GM21528 (cell line): ENCODE measurements around the gene LHFPL3.
"Not testable (repeated sequence)": the region's sequence is repeated elsewhere in the genome, so short reads cannot be mapped to it uniquely, and the experiment has no call there.

Experiments used
- ATAC-seq: cut with Tn5 transposase; IDR thresholded peaks from one replicate; pipeline ENCODE4 v1.9.1; 2021; ENCODE audit warnings: mild to moderate bottlenecking, moderate library complexity; ENCODE audit not compliant: unreplicated experiment, low FRiP score

The LHFPL3 gene

DNA sequence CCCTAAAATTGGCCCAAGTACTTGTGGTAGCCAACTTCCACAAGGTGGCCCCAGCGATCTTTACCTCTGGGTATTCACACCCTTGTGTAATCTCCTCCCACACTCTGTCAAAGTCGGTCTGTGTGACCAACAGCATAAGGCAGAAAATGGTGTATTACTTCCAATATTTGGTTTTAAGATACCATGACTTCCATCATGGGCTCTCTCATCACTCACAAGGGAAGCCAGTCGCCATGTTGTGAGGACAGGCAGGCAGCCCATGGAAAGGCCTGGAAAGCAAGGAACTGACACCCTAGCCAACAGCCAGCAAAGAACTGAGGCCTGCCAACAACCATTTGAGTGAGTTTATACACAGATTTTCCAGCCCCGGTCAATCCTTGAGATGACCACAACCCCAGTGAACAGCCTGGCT, 594.6 kb downstream of the LHFPL3 start:
- ATAC-seq, result peak; percentile 86

DNA sequence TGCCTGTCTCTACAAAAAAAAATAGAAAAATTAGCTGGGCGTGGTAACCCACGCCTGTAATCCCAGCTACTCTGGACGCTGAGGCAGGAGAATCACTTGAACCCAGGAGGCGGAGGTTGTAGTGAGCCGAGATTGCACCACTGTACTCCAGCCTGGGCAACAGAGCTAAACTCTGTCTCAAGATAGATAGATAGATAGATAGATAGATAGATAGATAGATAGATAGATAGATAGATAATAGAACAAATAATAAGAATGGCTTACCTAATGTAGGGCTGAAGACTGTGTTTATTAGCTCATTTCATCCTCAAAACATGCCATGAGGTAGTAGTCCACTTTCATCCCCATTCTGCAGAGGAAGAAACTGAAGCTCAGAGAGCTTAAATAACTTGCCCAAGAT, 597.8 kb downstream of the LHFPL3 start:
- not testable (repeated sequence) for ATAC-seq

DNA sequence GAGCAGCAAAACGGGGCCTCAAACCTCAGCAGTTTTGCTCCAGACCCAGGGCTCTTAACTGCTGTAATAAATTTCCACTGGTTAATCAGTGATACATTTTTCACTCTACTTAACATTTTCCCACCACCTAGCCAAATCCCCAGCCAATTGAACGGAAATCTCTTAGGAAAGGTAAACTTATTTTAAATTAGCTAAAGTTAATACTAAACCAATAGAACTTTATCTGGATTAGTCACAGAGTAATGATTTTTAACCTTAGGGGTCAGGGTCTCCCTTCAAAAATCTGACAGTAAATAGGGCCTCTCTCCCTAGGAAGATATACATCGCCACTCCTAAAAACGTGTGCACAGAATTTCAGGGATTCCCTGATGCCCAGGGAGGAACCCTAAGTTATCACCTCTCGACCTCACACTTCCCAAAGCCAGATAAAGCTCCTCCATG, 598.2 kb downstream of the LHFPL3 start:
- no peak for ATAC-seq

DNA sequence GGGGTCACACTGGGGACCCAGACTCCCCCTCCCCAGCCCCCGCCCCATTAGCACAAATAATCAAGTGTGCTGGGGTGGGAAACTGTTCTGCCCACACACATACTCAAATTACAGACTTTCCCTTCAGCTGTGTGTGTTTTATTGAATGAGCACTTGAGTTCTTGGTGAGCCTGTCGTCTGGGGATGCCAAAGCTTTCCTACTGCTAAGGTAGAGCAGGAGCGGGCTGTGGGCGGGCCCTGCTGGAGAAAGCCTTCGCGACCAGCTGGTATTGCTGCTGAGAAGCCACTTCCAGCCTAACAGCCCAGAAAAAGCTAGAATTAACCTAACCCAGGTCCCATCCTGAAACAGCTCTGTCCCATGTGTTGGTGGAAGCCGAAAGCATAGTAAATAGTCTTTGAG, 598.7 kb downstream of the LHFPL3 start:
- ATAC-seq, result no peak

DNA sequence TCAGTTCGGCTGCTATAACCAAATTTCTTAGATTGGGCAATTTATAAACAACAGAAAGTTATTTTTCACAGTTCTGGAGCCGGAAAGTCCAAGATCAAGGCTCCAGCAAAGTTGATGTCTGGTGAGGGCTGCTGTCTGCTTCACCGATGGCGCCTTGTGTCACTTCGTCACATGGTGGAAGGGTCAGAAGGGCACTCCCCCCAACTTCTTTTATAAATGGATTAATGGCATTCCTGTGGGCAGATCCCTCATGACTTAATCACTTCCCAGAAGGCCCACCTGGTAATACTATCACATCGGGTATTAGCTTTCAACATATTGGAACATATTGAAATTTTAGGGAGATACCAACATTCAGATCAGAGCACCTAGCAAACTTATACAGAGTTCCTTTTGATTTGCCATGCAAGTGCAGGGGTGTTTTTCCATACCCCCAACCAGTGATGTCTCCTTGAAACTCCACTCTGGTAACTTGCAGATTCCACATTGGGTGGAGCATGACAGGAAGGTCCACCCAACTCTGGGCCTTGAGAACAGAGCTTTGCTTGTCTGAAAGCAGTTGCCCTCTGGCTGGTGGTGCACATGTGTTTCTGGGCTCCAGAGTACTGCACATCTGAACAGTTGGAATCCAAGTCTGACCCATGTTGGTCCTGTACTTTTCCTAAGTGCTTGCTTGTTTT, 600.5 kb downstream of the LHFPL3 start:
- no peak for ATAC-seq

DNA sequence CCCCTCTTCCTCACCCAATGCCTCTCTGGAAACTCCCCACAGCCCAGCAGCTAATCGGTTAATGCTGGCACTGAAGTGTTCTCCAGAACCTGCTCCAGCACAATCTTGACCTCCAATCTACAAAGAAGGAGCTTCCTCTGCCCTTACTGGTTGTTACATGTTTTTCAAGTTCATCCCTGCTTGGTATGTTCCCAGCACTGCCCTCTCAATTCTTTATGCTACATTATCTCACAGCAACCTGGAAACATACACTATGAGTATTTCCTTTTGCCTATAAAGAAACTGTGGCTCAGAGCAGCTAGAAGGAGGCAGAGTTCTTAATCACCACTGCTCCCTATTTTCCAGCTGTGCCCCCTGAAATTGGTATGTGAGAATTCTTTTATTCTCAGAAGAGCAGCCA, 601.5 kb downstream of the LHFPL3 start:
- no peak for ATAC-seq

DNA sequence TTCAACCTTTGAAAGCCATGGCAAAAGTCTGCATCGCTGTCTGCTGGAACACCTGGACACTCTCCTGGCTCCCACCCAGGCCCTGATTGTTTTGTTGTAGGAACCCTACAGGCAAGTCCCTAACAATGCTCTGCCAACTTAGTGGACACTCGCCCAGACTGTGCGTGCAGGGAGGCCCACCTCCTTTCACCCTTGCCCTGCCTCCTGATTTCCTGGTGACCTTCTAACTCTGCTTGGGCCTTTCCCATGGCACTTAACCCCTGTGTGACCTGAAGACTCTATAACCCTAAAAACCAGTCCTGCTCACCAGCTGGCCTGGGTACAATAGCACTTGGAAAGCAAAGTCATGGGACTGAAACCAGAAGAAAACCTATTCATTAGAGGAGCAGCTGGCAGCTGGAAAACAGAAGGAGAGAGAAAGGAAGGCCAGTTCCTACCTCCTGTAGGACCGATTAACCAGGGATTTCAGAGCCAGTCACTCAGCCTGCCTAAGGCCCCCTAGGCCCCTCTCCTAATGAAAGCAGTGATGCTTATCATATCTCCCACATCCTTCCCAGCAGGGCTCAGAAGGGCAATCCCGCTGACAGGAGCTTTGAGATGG, 602.9 kb downstream of the LHFPL3 start:
- ATAC-seq, result no peak

DNA sequence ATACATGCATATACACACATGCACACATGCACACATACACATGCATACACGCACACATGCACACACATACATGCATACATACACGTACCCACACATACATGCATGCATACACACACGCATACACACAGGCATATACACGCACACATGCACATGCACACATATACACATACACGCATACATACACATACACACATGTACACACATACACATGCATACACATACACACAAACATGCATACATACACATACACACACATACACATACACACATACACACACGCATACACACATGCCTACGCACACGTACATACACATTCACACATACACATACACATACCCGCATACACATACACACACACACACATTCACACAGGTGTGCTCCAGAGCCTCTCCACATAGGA, 604.6 kb downstream of the LHFPL3 start:
- no peak for ATAC-seq

DNA sequence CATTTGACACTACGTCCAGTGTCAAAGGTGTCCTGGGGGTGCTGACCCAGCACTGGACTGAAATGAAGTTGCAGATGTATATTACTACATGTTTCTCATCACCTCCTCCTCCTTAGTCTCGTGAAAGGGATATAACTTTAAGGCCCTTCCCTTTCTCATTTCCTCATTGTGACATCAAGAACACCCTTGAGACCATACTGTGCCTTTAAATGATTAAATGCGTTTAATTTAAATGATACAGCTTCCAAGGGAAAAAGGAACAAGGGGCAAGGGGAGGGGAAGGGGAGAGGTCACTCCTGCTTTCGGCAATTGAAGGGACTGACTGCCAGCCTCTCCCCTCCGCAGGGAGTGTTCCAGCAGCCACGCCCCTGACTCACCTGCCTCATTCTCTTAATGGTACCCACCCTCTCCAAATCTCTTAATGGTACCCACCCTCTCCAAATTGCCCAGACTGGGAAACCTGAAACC, 605.2 kb downstream of the LHFPL3 start:
- ATAC-seq, result no peak

DNA sequence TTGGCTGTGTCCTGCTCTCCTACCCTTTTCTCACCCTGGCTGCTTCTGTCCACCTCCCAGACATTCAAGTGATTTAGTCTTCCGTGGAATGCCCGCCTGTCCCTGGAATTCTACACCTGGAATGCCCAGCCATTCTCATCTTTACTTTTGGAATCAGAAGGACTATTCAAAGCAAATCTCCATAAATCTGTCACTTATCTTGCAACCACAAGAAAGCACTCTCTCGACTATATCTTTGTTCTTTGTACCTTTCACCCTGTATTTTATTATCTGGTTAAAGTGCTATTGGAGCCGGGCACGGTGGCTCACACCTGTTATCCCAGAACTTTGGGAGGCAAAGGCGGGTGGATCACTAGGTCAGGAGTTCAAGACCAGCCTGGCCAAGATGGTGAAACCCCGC, 606.3 kb downstream of the LHFPL3 start:
- ATAC-seq, result no peak

DNA sequence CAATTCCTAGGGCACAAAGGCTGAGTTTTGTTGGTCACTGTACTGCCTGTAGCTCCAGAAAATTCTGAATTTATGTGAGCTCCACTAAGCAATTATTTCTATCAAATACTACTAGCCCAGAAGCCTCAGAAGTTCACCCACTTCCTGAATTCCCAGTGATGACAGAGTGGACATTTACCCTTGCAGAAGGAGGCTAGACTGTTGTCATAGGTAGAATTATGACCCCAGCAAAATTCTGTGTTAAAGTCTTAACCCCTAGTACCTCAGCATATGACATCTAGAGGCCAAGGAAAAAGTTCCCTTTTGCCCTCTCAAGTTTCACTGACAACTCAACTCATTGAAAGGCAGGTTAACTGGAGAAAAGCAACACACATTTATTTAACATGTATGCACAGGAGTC, 606.9 kb downstream of the LHFPL3 start:
- no peak for ATAC-seq

DNA sequence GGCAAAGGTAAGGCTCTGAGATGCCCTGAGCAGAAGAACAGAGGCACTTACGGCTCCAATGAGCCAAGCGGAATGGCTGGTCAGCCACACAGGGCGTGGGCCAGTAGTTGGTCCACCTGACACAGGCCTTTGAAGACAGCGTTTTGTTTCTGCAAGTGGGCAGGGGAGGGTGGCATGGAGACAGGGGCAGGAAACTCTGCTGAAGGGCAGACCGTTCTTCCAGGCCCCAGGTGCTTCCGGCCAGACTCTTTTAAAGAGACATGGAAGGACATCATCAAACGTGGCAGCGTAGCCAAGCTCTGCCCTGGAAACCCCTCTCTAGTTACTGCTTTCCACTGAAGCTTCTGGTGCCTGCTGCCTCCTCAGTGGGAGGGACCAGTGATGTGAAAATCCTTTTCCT, 608.1 kb downstream of the LHFPL3 start:
- no peak for ATAC-seq

DNA sequence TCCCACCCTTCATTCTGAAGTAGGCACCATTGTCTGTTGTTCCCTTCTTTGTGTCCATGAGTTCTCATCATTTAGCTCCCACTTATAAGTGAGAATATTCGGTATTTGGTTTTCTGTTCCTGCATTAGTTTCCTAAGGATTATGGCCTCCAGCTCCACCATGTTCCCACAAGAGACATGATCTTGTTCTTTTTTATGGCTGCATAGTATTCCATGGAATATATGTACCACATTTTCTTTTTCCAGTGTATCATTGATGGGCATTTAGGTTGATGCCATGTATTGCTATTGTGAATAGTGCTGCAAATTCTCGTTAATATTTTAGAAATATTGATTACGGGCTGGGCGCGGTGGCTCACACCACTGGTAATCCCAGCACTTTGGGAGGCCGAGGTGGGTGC, 609.1 kb downstream of the LHFPL3 start:
- ATAC-seq, result not testable (repeated sequence)

DNA sequence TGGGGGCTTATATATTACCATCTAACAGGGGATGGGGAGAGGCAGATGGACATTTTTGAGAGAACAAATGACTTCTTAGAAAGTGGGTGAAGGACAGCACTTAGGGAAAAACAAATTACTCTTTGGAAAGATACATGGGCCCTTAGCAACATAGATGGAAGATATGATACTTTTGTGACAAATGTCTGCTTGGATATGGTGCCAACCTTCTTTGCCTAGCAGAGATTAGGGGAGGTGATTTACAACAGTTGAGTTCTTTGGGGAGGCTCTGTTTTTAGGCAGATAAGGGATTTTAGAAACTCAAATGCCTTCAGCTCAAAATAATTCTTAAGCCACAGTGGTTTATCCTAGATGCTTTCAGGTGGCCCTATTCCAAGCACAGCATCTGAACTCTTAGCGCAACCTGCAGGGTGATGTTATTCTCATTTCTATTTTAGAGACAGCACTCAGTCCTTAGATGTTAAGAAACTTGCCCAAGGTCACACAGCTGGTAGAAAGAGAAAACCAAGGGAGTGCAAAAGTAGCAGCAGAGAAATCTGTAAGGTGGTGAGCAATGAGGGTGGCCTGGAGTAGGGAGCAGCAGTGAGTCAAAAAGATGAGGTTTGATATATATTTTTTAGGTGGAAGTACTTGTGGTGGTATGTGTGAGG, 610.5 kb downstream of the LHFPL3 start:
- no peak for ATAC-seq

DNA sequence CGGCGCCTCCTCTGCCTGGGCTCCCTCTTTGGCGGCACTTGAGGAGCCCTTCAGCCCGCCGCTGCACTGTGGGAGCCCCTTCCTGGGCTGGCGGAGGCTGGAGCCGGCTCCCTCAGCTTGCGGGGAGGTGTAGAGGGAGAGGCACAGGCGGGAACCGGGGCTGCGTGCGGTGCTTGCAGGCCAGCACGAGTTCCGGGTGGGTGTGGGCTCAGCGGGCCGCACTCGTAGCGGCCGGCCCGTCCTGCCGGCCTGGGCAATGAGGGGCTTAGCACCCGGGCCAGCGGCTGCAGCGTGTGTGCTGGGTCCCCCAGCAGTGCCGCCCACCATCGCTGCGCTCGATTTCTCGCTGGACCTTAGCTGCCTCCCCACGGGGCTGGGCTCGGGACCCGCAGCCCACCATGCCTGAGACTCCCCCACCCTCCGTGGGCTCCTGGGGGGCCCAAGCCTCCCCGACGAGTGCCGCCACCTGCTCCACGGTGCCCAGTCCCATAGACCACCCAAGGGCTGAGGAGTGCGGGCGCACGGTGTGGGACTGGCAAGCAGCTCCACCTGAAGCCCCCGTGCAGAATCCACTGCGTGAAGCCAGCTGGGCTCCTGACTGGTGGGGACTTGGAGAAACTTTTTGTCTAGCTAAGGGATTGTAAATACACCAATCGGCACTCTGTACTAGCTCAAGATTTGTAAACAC, 611.8 kb downstream of the LHFPL3 start:
- no peak for ATAC-seq

DNA sequence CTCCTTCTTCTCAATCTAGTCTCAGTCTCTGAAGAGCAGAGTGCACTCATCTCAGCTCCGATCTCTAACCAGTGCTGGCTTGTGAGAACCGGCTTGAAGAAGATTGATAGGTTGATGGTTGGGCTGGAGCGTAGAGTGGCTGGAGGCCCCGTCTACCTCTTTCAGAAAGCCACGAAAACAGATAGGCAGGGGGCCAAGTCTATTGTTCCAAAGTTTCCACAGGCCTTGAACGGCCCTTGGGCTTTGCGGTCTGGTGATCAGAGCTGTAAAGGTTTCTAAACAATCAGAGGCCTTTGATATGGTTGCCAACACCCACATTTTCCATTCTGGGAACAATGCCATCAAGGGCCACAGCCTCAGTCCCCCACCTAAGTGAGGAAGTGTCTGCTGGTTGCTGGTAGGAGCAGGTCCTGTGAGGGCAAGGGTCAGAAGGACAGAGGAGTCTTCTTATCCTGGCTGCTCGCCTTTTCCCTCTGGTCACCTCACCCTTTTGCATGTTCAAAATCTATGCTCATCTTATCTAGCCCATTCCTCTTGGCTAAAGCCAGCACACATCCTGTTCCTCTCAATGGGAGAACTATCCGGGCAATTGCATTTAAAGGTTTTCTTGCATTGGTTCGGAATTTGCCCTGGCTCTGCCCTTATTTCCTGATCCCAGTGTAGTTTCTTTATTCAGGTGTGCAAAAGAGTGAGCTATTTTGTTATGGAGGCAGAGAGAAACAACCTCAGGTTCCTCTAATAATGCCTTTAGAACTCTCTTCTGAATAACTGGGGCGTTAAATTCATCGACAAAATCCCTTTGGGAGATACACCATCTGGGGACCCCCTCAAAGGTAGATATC, 615.3 kb downstream of the LHFPL3 start:
- peak; percentile 35 for ATAC-seq

DNA sequence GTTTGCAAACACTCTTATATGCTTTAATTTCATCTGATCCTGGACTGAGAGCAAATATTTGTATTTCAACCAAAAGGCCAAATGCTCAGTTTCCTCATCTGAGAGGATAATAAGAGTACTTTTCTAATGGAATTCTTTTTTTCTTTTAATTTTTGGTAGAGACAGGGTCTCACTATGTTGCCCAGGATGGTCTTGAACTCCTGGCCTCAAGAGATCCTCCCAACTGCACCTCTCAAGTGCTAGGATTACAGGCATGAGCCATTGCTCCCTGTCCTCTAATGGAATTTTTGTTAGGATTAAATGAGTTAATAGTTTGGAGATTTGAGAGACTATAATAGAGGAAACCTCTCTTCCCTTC, 617.2 kb downstream of the LHFPL3 start:
- ATAC-seq, result no peak

DNA sequence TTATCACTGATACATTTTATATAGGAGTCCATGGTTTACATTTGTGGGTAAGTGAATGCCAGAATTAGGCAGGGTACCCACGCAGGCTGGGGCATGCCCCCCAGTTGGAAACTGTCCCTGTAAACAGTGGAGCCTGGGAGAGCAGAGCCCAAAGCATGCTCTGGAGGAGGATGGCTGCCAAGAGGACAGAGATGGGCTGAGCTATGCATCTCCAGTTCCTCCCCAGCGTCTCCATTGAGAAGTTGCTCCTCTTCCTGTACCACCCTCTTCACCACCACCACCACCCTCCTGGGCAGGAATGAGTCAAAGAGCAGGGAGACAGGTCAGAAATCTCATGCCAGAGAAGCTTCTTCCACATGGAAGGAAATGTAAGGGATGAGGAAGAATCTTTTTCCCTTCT, 617.9 kb downstream of the LHFPL3 start:
- ATAC-seq, result no peak

DNA sequence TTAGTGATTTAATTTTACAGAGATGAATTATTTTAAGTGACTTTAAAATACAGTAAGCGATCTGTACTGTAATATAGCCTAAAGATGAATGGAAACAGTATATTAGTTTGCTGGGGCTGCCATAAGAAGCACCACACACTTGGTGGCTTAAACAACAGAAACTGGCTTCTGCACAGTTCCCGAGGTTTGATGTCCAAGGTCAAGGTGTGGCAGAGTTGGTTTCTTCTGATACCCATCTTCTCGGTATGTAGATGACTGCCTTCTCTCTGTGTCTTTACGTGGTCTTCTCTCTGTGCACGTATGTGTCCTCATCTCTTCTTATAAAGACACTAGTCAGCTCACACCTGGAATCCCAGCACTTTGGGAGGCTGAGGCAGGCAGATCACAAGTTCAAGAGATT, 621.6 kb downstream of the LHFPL3 start:
- ATAC-seq, result no peak

DNA sequence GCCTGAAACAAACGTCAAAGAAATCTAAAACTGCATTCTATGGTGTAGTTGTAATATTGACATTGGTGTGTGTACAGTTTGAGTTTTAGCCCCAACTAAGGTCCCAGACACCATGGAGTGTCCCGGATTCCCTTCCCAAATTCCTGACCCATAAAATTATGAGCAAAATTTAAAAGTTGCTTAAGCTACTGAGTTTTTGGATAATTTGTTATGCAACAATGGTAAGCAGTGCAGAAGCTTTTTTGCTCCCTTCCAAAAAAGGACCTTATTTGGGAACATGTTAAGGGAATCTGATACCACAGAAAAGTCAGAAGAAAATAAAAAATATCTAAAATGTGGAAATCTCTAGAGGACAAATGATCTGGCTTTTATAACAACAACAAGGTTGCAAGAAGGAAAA, 622.4 kb downstream of the LHFPL3 start:
- ATAC-seq, result no peak

DNA sequence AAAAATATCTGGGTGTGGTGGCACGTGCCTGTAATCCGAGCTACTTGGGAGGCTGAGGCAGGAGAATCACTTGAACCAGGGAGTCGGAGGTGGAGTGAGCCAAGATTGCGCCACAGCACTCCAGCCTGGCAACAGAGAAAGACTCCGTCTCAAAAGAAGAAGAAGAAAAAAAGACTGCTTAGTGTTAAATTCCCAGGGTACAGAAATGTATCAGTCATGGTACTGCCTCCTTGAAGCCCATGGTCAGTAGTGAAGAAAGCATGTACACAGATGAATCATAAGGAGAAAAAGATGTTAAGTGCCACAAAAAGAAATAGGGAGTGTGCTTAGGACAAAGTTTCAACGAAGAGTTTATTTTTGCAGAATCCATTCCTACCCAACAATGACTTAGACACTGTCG, 623.1 kb downstream of the LHFPL3 start:
- no peak for ATAC-seq
